Measurements from ENCODE around the gene RSPH4A.

GRCh38 chr6:116595247-116595646, 21.0 kb upstream of the RSPH4A start:
- TF ChIP-seq POLR2AphosphoS5 (IDR thresholded peaks at IDR 0.05; ENCODE audit: low read depth, low read length) = no peak
- TF ChIP-seq TAF1 (IDR thresholded peaks at IDR 0.05; ENCODE audit: borderline replicate concordance, insufficient read depth, low read length) = no peak
- TF ChIP-seq, protein P1, sequence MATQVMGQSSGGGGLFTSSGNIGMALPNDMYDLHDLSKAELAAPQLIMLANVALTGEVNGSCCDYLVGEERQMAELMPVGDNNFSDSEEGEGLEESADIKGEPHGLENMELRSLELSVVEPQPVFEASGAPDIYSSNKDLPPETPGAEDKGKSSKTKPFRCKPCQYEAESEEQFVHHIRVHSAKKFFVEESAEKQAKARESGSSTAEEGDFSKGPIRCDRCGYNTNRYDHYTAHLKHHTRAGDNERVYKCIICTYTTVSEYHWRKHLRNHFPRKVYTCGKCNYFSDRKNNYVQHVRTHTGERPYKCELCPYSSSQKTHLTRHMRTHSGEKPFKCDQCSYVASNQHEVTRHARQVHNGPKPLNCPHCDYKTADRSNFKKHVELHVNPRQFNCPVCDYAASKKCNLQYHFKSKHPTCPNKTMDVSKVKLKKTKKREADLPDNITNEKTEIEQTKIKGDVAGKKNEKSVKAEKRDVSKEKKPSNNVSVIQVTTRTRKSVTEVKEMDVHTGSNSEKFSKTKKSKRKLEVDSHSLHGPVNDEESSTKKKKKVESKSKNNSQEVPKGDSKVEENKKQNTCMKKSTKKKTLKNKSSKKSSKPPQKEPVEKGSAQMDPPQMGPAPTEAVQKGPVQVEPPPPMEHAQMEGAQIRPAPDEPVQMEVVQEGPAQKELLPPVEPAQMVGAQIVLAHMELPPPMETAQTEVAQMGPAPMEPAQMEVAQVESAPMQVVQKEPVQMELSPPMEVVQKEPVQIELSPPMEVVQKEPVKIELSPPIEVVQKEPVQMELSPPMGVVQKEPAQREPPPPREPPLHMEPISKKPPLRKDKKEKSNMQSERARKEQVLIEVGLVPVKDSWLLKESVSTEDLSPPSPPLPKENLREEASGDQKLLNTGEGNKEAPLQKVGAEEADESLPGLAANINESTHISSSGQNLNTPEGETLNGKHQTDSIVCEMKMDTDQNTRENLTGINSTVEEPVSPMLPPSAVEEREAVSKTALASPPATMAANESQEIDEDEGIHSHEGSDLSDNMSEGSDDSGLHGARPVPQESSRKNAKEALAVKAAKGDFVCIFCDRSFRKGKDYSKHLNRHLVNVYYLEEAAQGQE (IDR thresholded peaks at IDR 0.05; ENCODE audit: insufficient read depth in 1 of 2, low read depth in 2 of 2, low read length in 2 of 2) = no peak
- TF ChIP-seq SIN3A (IDR thresholded peaks at IDR 0.05; ENCODE audit: borderline replicate concordance, insufficient read depth, low read length) = no peak

Measured in PFSK-1 (cell line).